Liver (tissue), 9 donors: ENCODE measurements around the gene OR6Q1. TPM values are rescaled to one million over a fixed set of nuclear protein-coding genes. Genes with fewer than 3 reads are reported as not detected.

Experiments used
- DNase-seq: peaks from one replicate; pipeline ENCODE4 v3.0.0-alpha.2; 2017; ENCODE audit warnings: low spot score
- H3K27ac ChIP-seq, 2 donors: one replicate each; pipeline ENCODE4 v1.7.0; 2013; ENCODE audit warnings: inconsistent platforms in 2 of 2, low read length in 2 of 2, control low read depth in 1 of 2, low read depth in 1 of 2, mild to moderate bottlenecking in 1 of 2
- H3K27me3 ChIP-seq, 4 donors: one replicate each; pipeline versions ENCODE4 v1.6.1 to v1.7.0; 2013; ENCODE audit warnings: low read length in 3 of 4, inconsistent platforms in 1 of 4, mild to moderate bottlenecking in 1 of 4, moderate library complexity in 1 of 4; ENCODE audit not compliant: control insufficient read depth in 4 of 4, insufficient read depth in 4 of 4
- H3K36me3 ChIP-seq, 4 donors: one replicate each; pipeline versions ENCODE4 v1.6.1 to v1.7.0; 2013; ENCODE audit warnings: low read length in 3 of 4, mild to moderate bottlenecking in 3 of 4, low read depth in 1 of 4, moderate library complexity in 1 of 4; ENCODE audit not compliant: control insufficient read depth in 4 of 4, insufficient read depth in 3 of 4
- H3K4me1 ChIP-seq, 4 donors: one replicate each; pipeline versions ENCODE4 v1.6.1 to v1.7.0; 2013; ENCODE audit warnings: low read length in 3 of 4, mild to moderate bottlenecking in 3 of 4, moderate library complexity in 1 of 4; ENCODE audit not compliant: control insufficient read depth in 4 of 4, insufficient read depth in 4 of 4
- H3K4me3 ChIP-seq, 3 donors: one replicate each; pipeline versions ENCODE4 v1.6.1 to v1.7.0; 2013; ENCODE audit warnings: low read length in 3 of 3, control low read depth in 1 of 3, low read depth in 1 of 3, mild to moderate bottlenecking in 1 of 3
- H3K9ac ChIP-seq, 2 donors: one replicate each; pipeline ENCODE4 v1.7.0; 2013; ENCODE audit warnings: low read length in 2 of 2, mild to moderate bottlenecking in 2 of 2, moderate library complexity in 2 of 2, control low read depth in 1 of 2, low read depth in 1 of 2
- H3K9me3 ChIP-seq, 4 donors: one replicate each; pipeline versions ENCODE4 v1.6.1 to v1.7.0; 2013; ENCODE audit warnings: low read length in 3 of 4; ENCODE audit not compliant: control insufficient read depth in 4 of 4
- ATF3 ChIP-seq: IDR thresholded peaks from 2 replicates; pipeline ENCODE4 v1.6.1; 2016; ENCODE audit warnings: antibody characterized with exemption
- CTCF ChIP-seq: fragments of 150-350 bp; IDR thresholded peaks from 2 replicates; pipeline ENCODE4 v1.5.1; 2017; ENCODE audit warnings: improper control_type of control experiment, low read depth, low read length; ENCODE audit not compliant: missing input control
- EGR1 ChIP-seq, 2 donors: IDR thresholded peaks; 2 replicates each; pipeline ENCODE4 v1.6.1; 2016 to 2018; ENCODE audit warnings: antibody characterized with exemption in 2 of 2, low read depth in 2 of 2
- FOXA1 ChIP-seq: IDR thresholded peaks from 2 replicates; pipeline ENCODE4 v1.6.1; 2016; ENCODE audit warnings: antibody characterized with exemption
- FOXA2 ChIP-seq: IDR thresholded peaks from 2 replicates; pipeline ENCODE4 v1.6.1; 2016; ENCODE audit warnings: antibody characterized with exemption
- GABPA ChIP-seq, 2 donors: IDR thresholded peaks in 1 of 2; conservative IDR thresholded peaks in 1 of 2; 2 replicates each; pipeline ENCODE4 v1.6.1; 2016; ENCODE audit warnings: antibody characterized with exemption in 2 of 2, mild to moderate bottlenecking in 1 of 2, moderate library complexity in 1 of 2
- HNF4A ChIP-seq, 2 donors: conservative IDR thresholded peaks; 2 replicates each; pipeline ENCODE4 v1.6.1; 2016; ENCODE audit warnings: antibody characterized with exemption in 2 of 2, mild to moderate bottlenecking in 2 of 2
- HNF4G ChIP-seq: IDR thresholded peaks from 2 replicates; pipeline ENCODE4 v1.6.1; 2016; ENCODE audit warnings: antibody characterized with exemption
- JUND ChIP-seq, 2 donors: IDR thresholded peaks; 2 replicates each; pipeline ENCODE4 v1.6.1; 2016; ENCODE audit warnings: antibody characterized with exemption in 2 of 2
- MAX ChIP-seq: IDR thresholded peaks from 2 replicates; pipeline ENCODE4 v1.6.1; 2016; ENCODE audit warnings: antibody characterized with exemption
- NR2F2 ChIP-seq: IDR thresholded peaks from 2 replicates; pipeline ENCODE4 v1.6.1; 2016; ENCODE audit warnings: antibody characterized with exemption
- RAD21 ChIP-seq, 2 donors: IDR thresholded peaks; 2 replicates each; pipeline ENCODE4 v1.6.1; 2016; ENCODE audit warnings: antibody characterized with exemption in 2 of 2, mild to moderate bottlenecking in 2 of 2
- REST ChIP-seq: IDR thresholded peaks from 2 replicates; pipeline ENCODE4 v1.6.1; 2016; ENCODE audit warnings: antibody characterized with exemption, mild to moderate bottlenecking
- RXRA ChIP-seq, 2 donors: IDR thresholded peaks; 2 replicates each; pipeline ENCODE4 v1.6.1; 2017 to 2018; ENCODE audit warnings: antibody characterized with exemption in 2 of 2, mild to moderate bottlenecking in 1 of 2
- SP1 ChIP-seq: IDR thresholded peaks from 2 replicates; pipeline ENCODE4 v1.6.1; 2018; ENCODE audit warnings: antibody characterized with exemption, mild to moderate bottlenecking
- TAF1 ChIP-seq: conservative IDR thresholded peaks from 2 replicates; pipeline ENCODE4 v1.6.1; 2016; ENCODE audit warnings: antibody characterized with exemption, mild to moderate bottlenecking
- YY1 ChIP-seq: IDR thresholded peaks from 2 replicates; pipeline ENCODE4 v1.6.1; 2016; ENCODE audit warnings: antibody characterized with exemption, mild to moderate bottlenecking
- WGBS: extraction: QIAGEN DNeasy Blood & Tissue Kit; methylation state at CpG from one replicate; pipeline ENCODE4 v1.1.7; 2013; 5-methylcytosine and 5-hydroxymethylcytosine counted together
- polyA plus RNA-seq, 2 donors: library from polyadenylated mRNA; stranded (reverse) in 1 of 2; unstranded in 1 of 2; fragments of 200-250 nt in 1 of 2; fragments of >200 nt in 1 of 2; fragmentation: Nextera tagmentation in 1 of 2; extraction: Ambion mirVana in 1 of 2; gene quantifications; one replicate each; pipeline versions ENCODE4 v1.2.1 to v1.2.3, GENCODE V29; 2013 to 2015
- total RNA-seq, 2 donors: library from RNA; depleted of rRNA; stranded (reverse); fragments of >200 nt; gene quantifications; one replicate each; pipeline ENCODE4 v1.2.3, GENCODE V29; 2014
- TF ChIP-seq, protein P1 (sequence below): IDR thresholded peaks from 2 replicates; pipeline ENCODE4 v1.6.1; 2016; ENCODE audit warnings: antibody characterized with exemption
- donor health status: healthy.
- donor health status: healthy.
- donor health status: healthy.
- donor health status: healthy.
- donor health status: healthy.

Gene OR6Q1
- total and polyA plus RNA-seq, 4 donors = not detected

GRCh38 chr11:58047818-58048217 lies 17.1 kb downstream of the OR6Q1 start:
- Histone ChIP-seq H3K27me3 (no peaks in the 10 kb centered on the region), H3K4me1 (no peaks in the 10 kb centered on the region), H3K4me3 (no peak overlapping the region), H3K9ac (no peak overlapping the region), H3K27ac (no peak overlapping the region), H3K36me3 (no peaks in the 10 kb centered on the region), H3K9me3 (no peaks in the 10 kb centered on the region)
- no peak for DNase-seq
- WGBS = 77% methylated on average over 3 of the region's 3 CpGs
- TF ChIP-seq RXRA (IDR thresholded peaks at IDR 0.05) = no peak
- no peak for TF ChIP-seq TAF1
- TF ChIP-seq GABPA (IDR thresholded peaks at IDR 0.05 in 1 of 2, conservative IDR thresholded peaks at IDR 0.05 in 1 of 2) = no peak
- TF ChIP-seq, protein P1, sequence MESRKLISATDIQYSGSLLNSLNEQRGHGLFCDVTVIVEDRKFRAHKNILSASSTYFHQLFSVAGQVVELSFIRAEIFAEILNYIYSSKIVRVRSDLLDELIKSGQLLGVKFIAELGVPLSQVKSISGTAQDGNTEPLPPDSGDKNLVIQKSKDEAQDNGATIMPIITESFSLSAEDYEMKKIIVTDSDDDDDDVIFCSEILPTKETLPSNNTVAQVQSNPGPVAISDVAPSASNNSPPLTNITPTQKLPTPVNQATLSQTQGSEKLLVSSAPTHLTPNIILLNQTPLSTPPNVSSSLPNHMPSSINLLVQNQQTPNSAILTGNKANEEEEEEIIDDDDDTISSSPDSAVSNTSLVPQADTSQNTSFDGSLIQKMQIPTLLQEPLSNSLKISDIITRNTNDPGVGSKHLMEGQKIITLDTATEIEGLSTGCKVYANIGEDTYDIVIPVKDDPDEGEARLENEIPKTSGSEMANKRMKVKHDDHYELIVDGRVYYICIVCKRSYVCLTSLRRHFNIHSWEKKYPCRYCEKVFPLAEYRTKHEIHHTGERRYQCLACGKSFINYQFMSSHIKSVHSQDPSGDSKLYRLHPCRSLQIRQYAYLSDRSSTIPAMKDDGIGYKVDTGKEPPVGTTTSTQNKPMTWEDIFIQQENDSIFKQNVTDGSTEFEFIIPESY = no peak
- TF ChIP-seq SP1 = no peak
- no peak for TF ChIP-seq REST
- TF ChIP-seq NR2F2 = no peak
- no peak for TF ChIP-seq FOXA2
- TF ChIP-seq HNF4A (conservative IDR thresholded peaks at IDR 0.05) = no peak
- TF ChIP-seq MAX = no peak
- TF ChIP-seq YY1 = no peak
- no peak for TF ChIP-seq ATF3
- TF ChIP-seq EGR1 (IDR thresholded peaks at IDR 0.05; ENCODE audit: low read depth in 2 of 2) = no peak
- TF ChIP-seq JUND (IDR thresholded peaks at IDR 0.05) = no peak

DNA sequence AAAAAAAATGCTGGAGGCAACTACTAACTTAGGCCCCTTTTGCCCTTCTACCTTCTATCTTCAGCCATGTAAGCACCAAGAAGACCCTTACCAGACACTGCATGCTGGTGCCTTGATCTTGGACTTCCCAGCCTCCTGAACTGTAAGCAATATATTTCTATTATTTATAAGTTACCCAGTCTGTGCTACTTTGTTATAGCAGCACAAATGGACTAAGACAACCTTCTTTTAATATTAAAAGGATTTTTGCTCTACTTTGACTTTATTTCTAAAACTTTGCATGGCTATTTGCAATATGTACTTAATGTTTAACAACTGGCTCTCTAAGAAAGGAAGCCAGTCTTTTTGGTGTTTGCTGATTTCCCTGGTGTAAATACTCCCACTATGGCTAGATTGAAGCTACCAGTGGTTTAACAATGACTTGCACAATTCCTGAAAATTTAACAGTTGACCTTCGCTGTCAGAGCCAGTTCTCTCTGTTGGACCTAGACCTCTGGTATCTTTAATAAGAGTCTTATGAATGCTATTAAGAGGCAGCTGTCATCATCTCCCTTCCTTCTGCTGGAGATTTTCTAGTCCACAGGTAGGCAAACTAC lies 25.2 kb downstream of the OR6Q1 start:
- Histone ChIP-seq H3K4me3 (no peak overlapping the region), H3K27me3 (no peaks in the 10 kb centered on the region), H3K27ac (no peak overlapping the region), H3K36me3 (no peaks in the 10 kb centered on the region), H3K4me1 (no peaks in the 10 kb centered on the region), H3K9me3 (no peaks in the 10 kb centered on the region), H3K9ac (no peak overlapping the region)
- no peak for DNase-seq
- WGBS = 81% methylated on average over 1 of the region's 1 CpG
- TF ChIP-seq MAX = no peak
- TF ChIP-seq FOXA1 = no peak
- no peak for TF ChIP-seq ATF3
- TF ChIP-seq GABPA (IDR thresholded peaks at IDR 0.05 in 1 of 2, conservative IDR thresholded peaks at IDR 0.05 in 1 of 2) = no peak
- no peak for TF ChIP-seq TAF1
- TF ChIP-seq HNF4A (conservative IDR thresholded peaks at IDR 0.05) = no peak
- TF ChIP-seq JUND (IDR thresholded peaks at IDR 0.05) = no peak
- no peak for TF ChIP-seq HNF4G
- TF ChIP-seq RXRA (IDR thresholded peaks at IDR 0.05) = no peak
- TF ChIP-seq EGR1 (IDR thresholded peaks at IDR 0.05; ENCODE audit: low read depth in 2 of 2) = no peak
- TF ChIP-seq FOXA2 = no peak
- TF ChIP-seq RAD21 (IDR thresholded peaks at IDR 0.05) = no peak
- no peak for TF ChIP-seq SP1
- TF ChIP-seq NR2F2 = no peak
- no peak for TF ChIP-seq YY1
- no peak for TF ChIP-seq CTCF
- TF ChIP-seq REST = no peak
